Loucy (cell line): ENCODE measurements around the gene ATP8A1.
"Not testable (repeated sequence)": the region's sequence is repeated elsewhere in the genome, so short reads cannot be mapped to it uniquely, and the experiment has no call there.

ENCODE experiments used
- H2AFZ ChIP-seq: fragments of 200-600 bp; sonication (generic); 2 replicates; pipeline ENCODE4 v1.6.0; 2016; ENCODE audit warnings: antibody characterized with exemption, mild to moderate bottlenecking, low read length, moderate library complexity
- H3F3A ChIP-seq: fragments of 200-600 bp; 2 replicates; pipeline ENCODE4 v1.6.0; 2016; ENCODE audit warnings: antibody characterized with exemption, low read depth, mild to moderate bottlenecking
- H3K27me3 ChIP-seq: fragments of 200-600 bp; sonication (generic); 2 replicates; pipeline ENCODE4 v1.6.1; 2014; ENCODE audit warnings: low read length, mild to moderate bottlenecking; ENCODE audit not compliant: insufficient read depth, poor library complexity, severe bottlenecking
- H3K36me3 ChIP-seq: fragments of 200-600 bp; sonication (generic); 2 replicates; pipeline ENCODE4 v1.6.1; 2016; ENCODE audit warnings: low read length; ENCODE audit not compliant: insufficient read depth
- H3K4me1 ChIP-seq: fragments of 200-600 bp; sonication (generic); 2 replicates; pipeline ENCODE4 v1.5.1; 2014; ENCODE audit warnings: low read length, mild to moderate bottlenecking; ENCODE audit not compliant: insufficient read depth, poor library complexity, severe bottlenecking
- H3K4me2 ChIP-seq: fragments of 200-600 bp; sonication (generic); 2 replicates; pipeline ENCODE4 v1.6.0; 2014; ENCODE audit warnings: antibody characterized with exemption, low read length, low read depth, mild to moderate bottlenecking; ENCODE audit not compliant: poor library complexity, severe bottlenecking
- H3K4me3 ChIP-seq: fragments of 200-600 bp; sonication (generic); 2 replicates; pipeline ENCODE4 v1.5.1; 2014; ENCODE audit warnings: low read length, mild to moderate bottlenecking, mixed read lengths; ENCODE audit not compliant: poor library complexity, severe bottlenecking
- H3K79me2 ChIP-seq: fragments of 200-600 bp; sonication (generic); 2 replicates; pipeline ENCODE4 v1.6.1; 2014; ENCODE audit warnings: low read length; ENCODE audit not compliant: insufficient read depth
- H3K9ac ChIP-seq: fragments of 200-600 bp; sonication (generic); 2 replicates; pipeline ENCODE4 v1.6.0; 2014; ENCODE audit warnings: mild to moderate bottlenecking, low read depth, low read length, moderate library complexity; ENCODE audit not compliant: poor library complexity, severe bottlenecking
- H3K9me2 ChIP-seq: fragments of 200-600 bp; sonication (generic); replicated peaks from 2 replicates; pipeline ENCODE4 v1.6.1; 2016; ENCODE audit warnings: low read depth, low read length, mixed read lengths
- H3K9me3 ChIP-seq: fragments of 200-600 bp; sonication (generic); 2 replicates; pipeline ENCODE4 v1.6.1; 2014; ENCODE audit warnings: mild to moderate bottlenecking, antibody characterized with exemption, low read length, low read depth; ENCODE audit not compliant: insufficient read depth
- H4K20me1 ChIP-seq: fragments of 200-600 bp; sonication (generic); 2 replicates; pipeline ENCODE4 v1.6.0; 2014; ENCODE audit warnings: antibody characterized with exemption, low read length, mild to moderate bottlenecking; ENCODE audit not compliant: insufficient read depth, poor library complexity, severe bottlenecking
- EZH2phosphoT487 ChIP-seq: fragments of 200-600 bp; IDR thresholded peaks from 2 replicates; pipeline ENCODE4 v1.6.1; 2018; ENCODE audit warnings: antibody characterized with exemption, mild to moderate bottlenecking, moderate library complexity, borderline replicate concordance
- TF ChIP-seq, protein P1 (sequence below): fragments of 200-600 bp; sonication (generic); conservative IDR thresholded peaks from 2 replicates; pipeline ENCODE4 v1.5.1; 2014; ENCODE audit warnings: mild to moderate bottlenecking, antibody characterized with exemption, low read length

Gene ATP8A1

GRCh38 chr4:42464550-42465094, 192.3 kb downstream of the ATP8A1 start:
- H3K36me3 ChIP-seq, result no peaks in the 10 kb centered on the region
- TF ChIP-seq EZH2phosphoT487, result no peak
- TF ChIP-seq, protein P1, sequence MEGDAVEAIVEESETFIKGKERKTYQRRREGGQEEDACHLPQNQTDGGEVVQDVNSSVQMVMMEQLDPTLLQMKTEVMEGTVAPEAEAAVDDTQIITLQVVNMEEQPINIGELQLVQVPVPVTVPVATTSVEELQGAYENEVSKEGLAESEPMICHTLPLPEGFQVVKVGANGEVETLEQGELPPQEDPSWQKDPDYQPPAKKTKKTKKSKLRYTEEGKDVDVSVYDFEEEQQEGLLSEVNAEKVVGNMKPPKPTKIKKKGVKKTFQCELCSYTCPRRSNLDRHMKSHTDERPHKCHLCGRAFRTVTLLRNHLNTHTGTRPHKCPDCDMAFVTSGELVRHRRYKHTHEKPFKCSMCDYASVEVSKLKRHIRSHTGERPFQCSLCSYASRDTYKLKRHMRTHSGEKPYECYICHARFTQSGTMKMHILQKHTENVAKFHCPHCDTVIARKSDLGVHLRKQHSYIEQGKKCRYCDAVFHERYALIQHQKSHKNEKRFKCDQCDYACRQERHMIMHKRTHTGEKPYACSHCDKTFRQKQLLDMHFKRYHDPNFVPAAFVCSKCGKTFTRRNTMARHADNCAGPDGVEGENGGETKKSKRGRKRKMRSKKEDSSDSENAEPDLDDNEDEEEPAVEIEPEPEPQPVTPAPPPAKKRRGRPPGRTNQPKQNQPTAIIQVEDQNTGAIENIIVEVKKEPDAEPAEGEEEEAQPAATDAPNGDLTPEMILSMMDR, result no peak
- H3K4me2 ChIP-seq, result no peak overlapping the region
- H3F3A ChIP-seq, result no peaks in the 10 kb centered on the region
- no peaks in the 10 kb centered on the region for H3K79me2 ChIP-seq
- H2AFZ ChIP-seq, result no peak overlapping the region
- no peak overlapping the region for H3K9ac ChIP-seq
- no peaks in the 10 kb centered on the region for H3K4me1 ChIP-seq
- no peaks in the 10 kb centered on the region for H3K9me2 ChIP-seq
- no peak overlapping the region for H3K4me3 ChIP-seq
- H3K27me3 ChIP-seq, result no peaks in the 10 kb centered on the region
- no peaks in the 10 kb centered on the region for H3K9me3 ChIP-seq
- H4K20me1 ChIP-seq, result no peaks in the 10 kb centered on the region

- not testable (repeated sequence) for H3K4me3 ChIP-seq, H3K9ac ChIP-seq, H3F3A ChIP-seq, H3K4me1 ChIP-seq, H3K36me3 ChIP-seq, H3K79me2 ChIP-seq, H3K27me3 ChIP-seq, H3K9me3 ChIP-seq, H3K4me2 ChIP-seq, H3K9me2 ChIP-seq, H4K20me1 ChIP-seq, H2AFZ ChIP-seq
These were observed 195.7 kb downstream of the ATP8A1 start for GRCh38 chr4:42461216-42461615.

- Histone ChIP-seq H3K36me3 (no peaks in the 10 kb centered on the region), H3K79me2 (no peaks in the 10 kb centered on the region), H4K20me1 (no peaks in the 10 kb centered on the region), H3K27me3 (no peaks in the 10 kb centered on the region), H3K9me3 (no peaks in the 10 kb centered on the region), H3K9me2 (no peaks in the 10 kb centered on the region), H3F3A (no peaks in the 10 kb centered on the region), H3K9ac (no peak overlapping the region), H2AFZ (no peak overlapping the region), H3K4me3 (no peak overlapping the region), H3K4me1 (no peaks in the 10 kb centered on the region), H3K4me2 (no peak overlapping the region)
- TF ChIP-seq, protein P1, result no peak
- no peak for TF ChIP-seq EZH2phosphoT487
These were observed 196.9 kb downstream of the ATP8A1 start for GRCh38 chr4:42460043-42460442.

DNA sequence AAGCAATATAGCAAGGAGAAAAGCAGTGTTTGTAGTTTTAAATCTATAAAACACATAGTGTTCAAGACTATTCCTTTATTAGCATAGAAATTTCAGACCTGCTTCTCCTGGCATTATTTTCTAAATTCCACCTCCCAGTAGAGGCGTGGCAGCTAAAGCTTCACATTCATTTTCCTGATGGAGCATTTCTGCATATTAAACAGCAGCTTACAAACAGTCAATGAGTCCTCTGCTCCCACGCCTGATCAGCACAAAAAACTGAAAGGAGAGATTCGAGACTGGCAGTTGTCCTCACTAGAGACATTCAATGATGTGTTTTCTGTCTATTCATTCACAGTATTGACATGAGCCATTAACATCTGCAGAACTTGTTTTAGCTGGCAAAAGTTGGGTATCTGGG, 198.2 kb downstream of the ATP8A1 start:
- Histone ChIP-seq H3K36me3 (no peaks in the 10 kb centered on the region), H3K4me2 (no peak overlapping the region), H3K9me2 (no peaks in the 10 kb centered on the region), H3F3A (no peaks in the 10 kb centered on the region), H3K4me1 (no peaks in the 10 kb centered on the region), H3K4me3 (no peak overlapping the region), H3K9ac (no peak overlapping the region), H3K9me3 (no peaks in the 10 kb centered on the region), H3K79me2 (no peaks in the 10 kb centered on the region), H2AFZ (no peak overlapping the region), H4K20me1 (no peaks in the 10 kb centered on the region), H3K27me3 (no peaks in the 10 kb centered on the region)
- no peak for TF ChIP-seq EZH2phosphoT487
- TF ChIP-seq, protein P1, result no peak
